Measurements from ENCODE around the gene BCL6.
A peak's percentile ranks its signal among the peaks of the same experiment; 100 is the strongest.

Gene BCL6

DNA sequence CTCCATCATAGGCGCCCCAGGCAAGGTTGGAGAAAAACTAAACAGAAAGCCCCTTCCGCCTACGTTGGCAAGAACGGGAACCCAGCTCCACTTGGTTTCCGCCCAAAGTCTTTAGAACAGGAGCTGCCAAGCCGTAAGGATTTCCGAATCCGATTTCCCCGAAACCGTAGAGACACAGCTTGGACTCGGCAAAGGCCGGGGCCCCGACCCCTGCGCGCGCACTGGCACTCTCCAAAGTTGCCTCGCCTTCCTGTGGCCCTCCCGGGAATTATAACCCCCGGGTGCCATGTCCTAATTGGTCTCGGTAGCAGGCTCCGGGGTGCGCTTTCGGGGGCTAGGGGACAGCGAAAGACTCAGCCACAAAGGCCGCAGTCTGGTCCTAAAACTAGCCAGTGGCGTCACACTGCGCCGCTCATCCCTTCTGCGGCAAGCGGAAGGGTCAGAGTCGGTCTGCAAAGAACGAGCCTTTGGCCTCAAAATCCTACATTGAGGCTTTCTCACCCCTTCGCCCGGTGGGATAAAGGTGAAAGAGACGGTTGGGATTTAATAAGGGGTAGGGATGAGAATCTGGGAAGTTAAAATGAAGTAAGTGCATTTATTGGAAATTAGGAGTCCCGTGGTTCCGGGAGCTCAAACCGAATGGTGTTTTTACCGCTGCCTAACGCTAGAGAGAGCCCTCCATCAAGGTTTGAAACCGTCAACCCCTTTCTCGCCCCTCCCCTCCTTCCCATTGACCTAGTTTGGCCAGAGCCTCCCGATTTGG, 6.8 kb downstream of the BCL6 start:
- DNase-seq, result peak; percentile 78

DNA sequence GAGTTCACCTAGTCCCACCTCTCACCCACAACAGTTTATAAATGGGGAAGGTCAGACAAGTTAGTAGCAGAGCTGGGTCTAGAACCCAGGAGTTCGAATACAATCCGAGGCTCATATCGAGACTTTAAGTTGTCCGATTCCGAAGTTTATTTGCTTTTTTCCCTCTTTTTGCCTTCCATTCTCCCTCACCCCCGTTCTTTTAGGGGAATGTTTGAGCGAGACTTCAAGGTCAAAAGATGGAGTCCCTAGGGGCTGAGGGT, 7.3 kb downstream of the BCL6 start:
- DNase-seq, result no peak

DNA sequence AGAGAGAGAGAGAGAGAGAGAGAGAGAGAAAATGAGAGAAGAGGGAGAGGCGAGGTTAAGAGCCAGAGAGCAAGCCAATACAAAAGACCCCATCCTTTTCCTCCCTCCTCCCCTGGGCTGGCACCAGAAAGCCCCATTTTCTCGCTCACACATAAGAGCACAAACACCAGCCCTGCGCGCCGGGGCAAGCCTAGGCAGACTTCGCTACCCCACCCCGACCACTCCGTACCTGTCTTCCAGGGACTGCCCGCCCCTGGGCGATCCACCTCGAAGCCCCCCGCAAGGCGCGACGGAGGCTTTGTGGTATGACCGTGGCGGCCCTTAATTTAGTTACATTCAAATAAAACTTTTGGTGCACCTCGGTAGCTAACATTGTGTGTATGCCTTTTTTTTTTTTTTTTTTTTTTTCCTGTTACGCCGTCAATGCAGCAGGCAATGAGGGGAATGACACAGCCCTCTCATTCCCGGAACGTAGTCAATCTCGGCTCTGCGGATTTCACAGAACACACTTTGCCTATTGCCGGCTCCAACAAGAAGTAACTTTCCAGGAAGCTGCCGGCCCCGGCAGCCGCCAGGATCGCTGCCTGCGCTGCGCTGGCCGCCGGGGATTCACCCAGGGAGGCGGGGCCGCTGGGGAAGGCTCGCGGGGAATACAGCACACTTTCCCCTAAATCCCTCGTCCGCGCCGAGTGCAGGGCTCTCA, 7.7 kb downstream of the BCL6 start:
- DNase-seq, result peak; percentile 45

DNA sequence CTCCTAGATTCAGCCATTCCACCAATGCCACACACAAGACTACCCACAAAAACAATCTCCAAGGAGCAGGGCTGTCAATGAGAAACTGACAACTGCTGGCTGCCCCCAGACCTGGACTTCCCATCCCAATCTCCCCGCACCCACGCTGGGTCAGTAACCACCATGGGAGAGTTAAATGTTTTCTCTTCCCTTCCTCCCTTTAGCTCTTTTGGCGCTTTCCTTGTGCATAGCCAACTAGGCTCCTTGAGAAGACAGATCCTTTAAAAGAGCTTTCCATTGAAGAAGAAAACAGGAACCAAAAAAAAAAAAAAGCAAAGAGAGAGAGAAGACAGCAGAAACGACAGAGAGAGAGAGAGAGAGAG, 8.3 kb downstream of the BCL6 start:
- DNase-seq, result no peak

DNA sequence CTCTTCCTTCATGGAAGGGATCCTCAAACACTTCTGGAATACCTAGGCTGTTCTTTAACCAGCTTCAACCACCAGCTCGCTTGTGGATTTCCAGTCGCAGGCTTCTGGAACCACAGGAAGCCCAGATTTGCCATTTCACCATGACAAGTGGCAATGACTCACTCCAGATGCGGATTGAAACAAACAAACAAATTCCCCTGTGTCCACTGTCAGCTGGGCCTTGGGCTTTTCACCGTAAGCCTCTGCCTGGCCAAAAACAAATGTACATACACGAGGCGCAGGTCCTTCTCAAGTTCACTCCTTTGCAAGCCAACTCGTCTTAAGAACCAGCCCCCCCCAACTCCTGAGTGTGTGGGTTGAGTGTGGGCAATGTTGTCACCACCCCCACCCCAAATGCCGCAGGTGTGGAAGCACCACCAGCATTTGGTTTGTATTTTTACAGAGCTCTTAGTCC, 8.8 kb downstream of the BCL6 start:
- DNase-seq, result no peak

- no peak for DNase-seq
These were observed 9.4 kb downstream of the BCL6 start for GRCh38 chr3:187735837-187736236.

GRCh38 chr3:187735383-187735782, 9.9 kb downstream of the BCL6 start:
- DNase-seq, result no peak

DNA sequence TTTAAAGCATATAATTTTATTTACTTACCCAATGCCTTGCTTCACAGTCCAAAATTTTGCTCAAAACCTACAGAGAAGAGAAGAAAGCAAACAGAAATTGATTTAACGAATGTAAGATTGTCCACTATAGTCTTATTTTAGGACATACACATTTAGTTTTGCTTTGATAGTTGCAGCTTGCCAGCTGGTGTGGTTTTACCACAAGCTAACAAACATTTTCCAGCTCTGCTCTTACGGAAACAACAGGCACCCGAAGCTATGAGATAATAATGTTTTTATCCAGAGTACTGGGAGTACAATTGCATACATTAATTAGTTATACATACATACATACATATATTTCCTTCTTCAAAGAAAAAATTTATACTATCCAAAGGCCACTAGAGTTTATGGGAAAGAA, 10.4 kb downstream of the BCL6 start:
- no peak for DNase-seq

DNA sequence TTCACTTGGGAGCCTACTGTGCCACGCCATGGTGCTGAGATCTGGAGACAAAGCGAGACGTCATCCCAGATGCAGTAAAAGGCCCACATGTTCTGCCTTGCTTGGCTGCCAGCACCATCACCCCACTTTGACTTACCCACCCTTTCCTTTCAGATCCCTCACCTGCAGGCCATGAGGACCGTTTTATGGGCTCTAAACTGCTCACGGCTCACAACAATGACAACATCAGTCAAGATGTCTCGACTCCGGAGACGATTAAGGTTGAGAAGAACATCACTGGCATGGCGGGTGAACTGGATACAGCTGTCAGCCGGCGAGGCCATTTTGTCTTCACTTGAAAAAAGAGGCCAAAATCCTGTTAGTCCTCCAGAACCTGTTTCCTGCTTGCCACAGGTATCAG, 11.9 kb downstream of the BCL6 start:
- no peak for DNase-seq

GRCh38 chr3:187729598-187729997, 15.7 kb downstream of the BCL6 start:
- DNase-seq, result no peak

GRCh38 chr3:187728940-187729583, 16.2 kb downstream of the BCL6 start:
- no peak for DNase-seq

DNA sequence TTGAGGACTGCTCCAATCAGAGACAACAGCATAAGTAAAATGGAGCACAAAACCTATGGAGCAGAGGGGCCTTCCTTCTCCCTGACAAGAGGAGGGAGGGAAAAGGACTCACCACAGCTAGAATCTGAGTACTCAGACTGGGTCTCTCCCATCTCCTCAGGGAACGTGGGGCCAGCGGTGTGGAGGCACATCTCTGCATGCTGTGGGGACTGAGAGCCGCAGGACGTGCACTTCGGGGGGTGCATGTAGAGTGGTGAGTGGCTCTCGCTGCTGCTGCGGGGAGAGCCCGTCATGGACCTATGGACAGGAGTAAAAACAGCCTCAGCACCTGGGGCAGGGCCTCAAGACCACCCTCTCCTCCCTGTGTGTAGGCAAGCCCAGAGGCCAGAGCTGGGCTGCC, 17.0 kb downstream of the BCL6 start:
- no peak for DNase-seq

DNA sequence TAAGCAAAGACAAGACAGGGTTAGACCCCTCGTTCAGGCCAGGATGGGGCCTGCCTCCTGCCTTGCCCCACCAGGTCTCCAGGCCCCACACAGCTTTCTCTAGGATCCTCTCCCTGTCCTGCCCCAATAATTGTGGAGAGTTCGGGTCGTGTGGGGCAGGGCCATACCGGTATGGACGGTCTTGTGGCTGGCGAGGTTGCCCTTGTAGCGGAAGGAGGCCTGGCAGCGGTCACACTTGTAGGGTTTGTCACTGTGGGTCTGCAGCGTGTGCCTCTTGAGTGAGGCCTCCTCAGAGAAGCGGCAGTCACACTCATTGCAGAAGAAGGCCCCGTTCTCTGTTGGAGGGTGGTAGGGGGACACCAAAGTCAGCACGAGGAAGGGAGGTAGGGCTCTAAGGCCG, 18.7 kb downstream of the BCL6 start:
- no peak for DNase-seq

GRCh38 chr3:187725653-187726370, 19.5 kb downstream of the BCL6 start:
- DNase-seq, result no peak

GRCh38 chr3:187725224-187725623, 20.0 kb downstream of the BCL6 start:
- no peak for DNase-seq

DNA sequence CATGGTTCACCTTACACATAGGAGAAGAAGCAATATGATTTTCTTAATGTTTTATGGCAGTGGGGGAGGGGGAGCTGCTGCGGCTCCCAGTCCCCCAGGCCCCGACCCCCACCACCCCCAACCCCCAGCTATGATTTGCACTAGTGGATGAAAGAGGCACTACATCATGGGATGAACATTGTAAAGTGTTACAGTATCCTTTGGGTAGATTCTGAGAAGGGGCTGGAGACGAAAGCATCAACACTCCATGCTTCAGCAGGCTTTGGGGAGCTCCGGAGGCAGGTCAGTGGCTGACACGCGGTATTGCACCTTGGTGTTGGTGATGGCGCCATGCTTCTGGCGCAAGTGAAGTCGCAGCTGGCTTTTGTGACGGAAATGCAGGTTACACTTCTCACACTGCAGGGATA, 23.1 kb downstream of the BCL6 start:
- DNase-seq, result no peak

DNA sequence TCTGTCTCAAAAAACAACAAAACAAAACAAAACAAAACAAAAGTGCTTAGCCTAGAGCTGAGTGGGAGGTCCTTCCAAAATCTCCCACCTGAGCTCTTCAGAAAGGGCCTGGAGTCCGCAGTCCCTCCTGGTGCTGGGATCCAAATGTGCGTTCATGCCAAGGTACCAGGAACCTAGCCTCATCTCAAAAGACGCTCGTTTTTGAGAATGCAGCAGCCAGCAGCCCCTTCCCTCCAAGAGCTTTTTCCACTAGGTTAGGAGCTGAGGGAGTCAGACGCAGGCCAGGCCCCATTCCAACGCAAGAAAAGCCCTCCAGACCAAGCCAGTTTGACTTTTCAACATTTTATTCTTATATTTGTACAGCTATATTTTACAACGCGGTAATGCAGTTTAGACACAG, 24.2 kb downstream of the BCL6 start:
- DNase-seq, result no peak

GRCh38 chr3:187720337-187720670, 25.0 kb downstream of the BCL6 start:
- DNase-seq, result no peak

DNA sequence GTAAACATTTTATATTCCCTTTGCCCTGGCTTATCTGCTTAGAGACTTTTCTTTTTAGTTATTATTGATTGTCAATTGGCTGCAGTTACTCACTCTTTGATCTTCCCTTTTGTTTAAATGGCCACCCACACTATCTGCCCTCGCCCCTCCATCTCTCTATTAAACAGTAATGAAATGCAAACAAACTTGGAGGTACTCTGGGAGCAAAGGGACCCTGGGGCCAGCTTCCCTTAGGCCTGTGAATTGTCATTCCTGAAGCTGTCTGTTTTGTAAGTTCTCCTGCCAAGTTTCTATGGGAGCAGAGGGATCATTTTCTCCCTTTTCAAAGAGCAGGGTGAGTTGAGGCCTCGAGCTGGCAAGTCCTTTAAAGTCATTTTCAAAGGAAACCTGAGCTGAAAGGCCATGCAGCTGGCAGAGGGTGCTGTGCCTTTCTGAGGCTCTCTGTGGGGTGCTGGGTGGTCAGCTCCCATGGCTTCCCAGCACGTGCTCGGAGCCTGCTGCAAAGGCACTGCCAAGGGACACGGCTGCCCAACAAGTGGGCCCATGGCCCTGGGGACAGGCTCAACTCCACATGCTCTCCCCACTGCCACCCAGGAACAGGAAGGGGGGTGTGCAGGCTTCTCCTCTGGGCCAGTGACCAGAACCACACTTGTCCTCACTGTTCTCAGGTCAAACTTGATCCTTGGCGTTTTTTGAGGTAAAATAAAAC, 25.5 kb downstream of the BCL6 start:
- DNase-seq, result no peak

GRCh38 chr3:187718802-187719201, 26.5 kb downstream of the BCL6 start:
- DNase-seq, result no peak

DNA sequence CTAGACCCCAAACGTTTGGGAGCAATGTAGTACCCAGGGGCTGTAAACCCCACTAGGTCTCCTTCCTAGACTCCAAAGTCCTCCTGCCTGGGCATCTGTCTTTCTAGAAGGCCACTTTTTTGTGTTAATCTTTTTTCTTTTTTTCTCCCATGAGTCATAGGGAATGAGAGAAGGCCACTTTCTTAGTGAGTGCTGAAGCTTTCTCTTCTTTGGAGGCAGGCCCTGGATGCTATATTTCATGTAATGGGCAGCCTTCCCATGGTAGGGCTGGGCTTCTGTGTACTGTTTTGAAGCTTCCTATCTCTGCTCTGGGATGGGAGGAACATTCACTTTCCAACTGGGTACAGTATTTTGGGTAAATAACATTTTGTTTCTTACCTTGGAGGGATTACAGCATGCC, 27.7 kb downstream of the BCL6 start:
- DNase-seq, result no peak

- peak; percentile 80 for DNase-seq
These were observed 30.8 kb downstream of the BCL6 start for GRCh38 chr3:187714404-187714979.

GRCh38 chr3:187713504-187713903, 31.8 kb downstream of the BCL6 start:
- DNase-seq, result peak; percentile 14

Data from stimulated activated CD4-positive, alpha-beta T cell treated with anti-CD3 and anti-CD28 coated beads, Interleukin-4, amount 100 ng/mL, for 24 hours (primary cell).